SK-N-SH (cell line): ENCODE data around the gene CPED1. TPM values are rescaled to one million over a fixed set of nuclear protein-coding genes. Genes with fewer than 3 reads are reported as not detected.

ENCODE experiments used
- CTCF ChIA-PET: fragments of 300-600, 350-600 bp; formaldehyde crosslinking; extraction: SDS; loops from one replicate; lab custom pipeline; 2021; lab: Yijun Ruan, JAX
- POLR2A ChIA-PET: fragments of 350-600 bp; sonication (Branson Sonifier 250); formaldehyde crosslinking; extraction: SDS; loops from one replicate; lab custom pipeline; 2020; ENCODE audit warnings: antibody characterized with exemption, inconsistent platforms; lab: Yijun Ruan, JAX
- DNase-seq: peaks from one replicate; pipeline ENCODE4 v3.0.0; 2012
- H2AFZ ChIP-seq: fragments of 200-600 bp; sonication (generic); 2 replicates; pipeline ENCODE4 v1.8.1; 2016; ENCODE audit warnings: antibody characterized with exemption, mild to moderate bottlenecking, low read depth
- H3F3A ChIP-seq: fragments of 200-600 bp; sonication (generic); replicated peaks from 2 replicates; pipeline ENCODE3; 2016; ENCODE audit warnings: antibody characterized with exemption, mild to moderate bottlenecking; ENCODE audit not compliant: insufficient read depth
- H3K27ac ChIP-seq, 2 experiments: fragments of 200-500 bp in 1 of 2; fragments of 200-600 bp in 1 of 2; sonication (Bioruptor generic) in 1 of 2; sonication (generic), shearing (Covaris generic) in 1 of 2; 2 replicates each; pipeline versions ENCODE4 v1.5.1 to v1.6.1; 2014 to 2016; ENCODE audit warnings: low read depth in 2 of 2, inconsistent platforms in 1 of 2, low read length in 1 of 2, mild to moderate bottlenecking in 1 of 2, mixed read lengths in 1 of 2
- H3K27me3 ChIP-seq: fragments of 200-600 bp; sonication (generic), shearing (Covaris generic); 2 replicates; pipeline ENCODE4 v1.6.1; 2016; ENCODE audit warnings: mixed run types; ENCODE audit not compliant: insufficient read depth
- H3K36me3 ChIP-seq, 2 experiments: fragments of 200-500 bp in 1 of 2; fragments of 200-600 bp in 1 of 2; sonication (Bioruptor generic) in 1 of 2; sonication (generic) in 1 of 2; replicated peaks in 1 of 2; 2 replicates each; pipeline versions ENCODE3 to v1.5.1; 2014 to 2016; ENCODE audit warnings: low read length in 1 of 2, mild to moderate bottlenecking in 1 of 2; ENCODE audit not compliant: insufficient read depth in 2 of 2, control insufficient read depth in 1 of 2
- H3K4me1 ChIP-seq, 2 experiments: fragments of 200-500 bp in 1 of 2; fragments of 200-600 bp in 1 of 2; sonication (Bioruptor generic) in 1 of 2; sonication (generic), shearing (Covaris generic) in 1 of 2; 2 replicates each; pipeline versions ENCODE4 v1.5.1 to v1.6.1; 2014 to 2016; ENCODE audit warnings: low read depth in 1 of 2, low read length in 1 of 2, mixed run types in 1 of 2; ENCODE audit not compliant: insufficient read depth in 2 of 2, control insufficient read depth in 1 of 2
- H3K4me2 ChIP-seq: fragments of 200-600 bp; sonication (generic), shearing (Covaris generic); 2 replicates; pipeline ENCODE4 v1.6.1; 2017; ENCODE audit warnings: mixed run types
- H3K4me3 ChIP-seq, 2 experiments: fragments of 200-500 bp in 1 of 2; fragments of 200-600 bp in 1 of 2; sonication (Bioruptor generic) in 1 of 2; sonication (generic), shearing (Covaris generic) in 1 of 2; 2 replicates each; pipeline versions ENCODE4 v1.5.1 to v1.8.1; 2014 to 2016; ENCODE audit warnings: low read depth in 2 of 2, inconsistent platforms in 1 of 2, low read length in 1 of 2, mild to moderate bottlenecking in 1 of 2, mixed read lengths in 1 of 2, moderate library complexity in 1 of 2
- H3K79me2 ChIP-seq: fragments of 200-600 bp; sonication (generic); 2 replicates; pipeline ENCODE4 v1.8.1; 2017; ENCODE audit warnings: mild to moderate bottlenecking; ENCODE audit not compliant: insufficient read depth
- H3K9ac ChIP-seq: fragments of 200-600 bp; sonication (generic); 2 replicates; pipeline ENCODE4 v1.6.1; 2017; ENCODE audit warnings: mixed run types
- H3K9me2 ChIP-seq: fragments of 200-600 bp; sonication (generic); 2 replicates; pipeline ENCODE4 v1.6.1; 2017; ENCODE audit warnings: mixed run types
- H3K9me3 ChIP-seq: fragments of 200-600 bp; sonication (generic); 2 replicates; pipeline ENCODE4 v1.6.1; 2017; ENCODE audit warnings: mixed run types, mild to moderate bottlenecking, moderate library complexity
- H4K20me1 ChIP-seq: fragments of 200-600 bp; sonication (generic); 2 replicates; pipeline ENCODE4 v1.6.1; 2017; ENCODE audit warnings: mild to moderate bottlenecking, mixed run types; ENCODE audit not compliant: insufficient read depth
- CHD2 ChIP-seq: fragments of 150-350 bp; IDR thresholded peaks from 2 replicates; pipeline ENCODE4 v1.6.1; 2018; ENCODE audit warnings: low read length; ENCODE audit not compliant: partially characterized antibody
- ELF1 ChIP-seq: IDR thresholded peaks from 2 replicates; pipeline ENCODE4 v1.4.0; 2012
- EP300 ChIP-seq, 2 experiments: IDR thresholded peaks; 2 replicates each; pipeline versions ENCODE4 v1.4.0 to v1.6.1; 2012; ENCODE audit warnings: borderline replicate concordance in 1 of 2, low read depth in 1 of 2, low read length in 1 of 2
- FOXJ3 ChIP-seq: sonication (generic); formaldehyde crosslinking; IDR thresholded peaks from 2 replicates; pipeline ENCODE4 v1.5.1; 2020; ENCODE audit warnings: mild to moderate bottlenecking, missing genetic modification reagents
- GABPA ChIP-seq: IDR thresholded peaks from 2 replicates; pipeline ENCODE4 v1.4.0; 2012; ENCODE audit warnings: low read depth, mild to moderate bottlenecking
- GATA2 ChIP-seq: sonication (generic); formaldehyde crosslinking; IDR thresholded peaks from 2 replicates; pipeline ENCODE4 v1.5.0; 2020; ENCODE audit warnings: mild to moderate bottlenecking, missing genetic modification reagents
- MAX ChIP-seq: IDR thresholded peaks from 2 replicates; pipeline ENCODE4 v1.4.0; 2012; ENCODE audit warnings: low read depth
- MEF2A ChIP-seq: IDR thresholded peaks from 2 replicates; pipeline ENCODE4 v1.4.0; 2012; ENCODE audit warnings: low read depth, borderline replicate concordance
- MXI1 ChIP-seq: IDR thresholded peaks from 2 replicates; pipeline ENCODE4 v1.6.1; 2012; ENCODE audit warnings: mild to moderate bottlenecking, low read depth, low read length, improper control_type of control experiment
- NFIC ChIP-seq: IDR thresholded peaks from 2 replicates; pipeline ENCODE4 v1.4.0; 2012; ENCODE audit warnings: borderline replicate concordance
- NRF1 ChIP-seq: IDR thresholded peaks from 2 replicates; pipeline ENCODE4 v1.6.1; 2012; ENCODE audit warnings: low read depth, mild to moderate bottlenecking, low read length
- POLR2AphosphoS5 ChIP-seq: IDR thresholded peaks from 2 replicates; pipeline ENCODE4 v1.6.1; 2012; ENCODE audit warnings: low read depth, low read length
- RAD21 ChIP-seq: IDR thresholded peaks from 2 replicates; pipeline ENCODE4 v1.6.1; 2012; ENCODE audit warnings: mild to moderate bottlenecking, low read length
- RCOR1 ChIP-seq: fragments of 150-350 bp; IDR thresholded peaks from 2 replicates; pipeline ENCODE4 v1.6.1; 2017; ENCODE audit warnings: antibody characterized with exemption, low read length
- RFX5 ChIP-seq: IDR thresholded peaks from 2 replicates; pipeline ENCODE4 v1.6.1; 2012; ENCODE audit warnings: mild to moderate bottlenecking, improper control_type of control experiment, low read length
- RXRA ChIP-seq: IDR thresholded peaks from 2 replicates; pipeline ENCODE4 v1.4.0; 2012; ENCODE audit warnings: low read depth, mild to moderate bottlenecking, borderline replicate concordance
- SIN3A ChIP-seq: IDR thresholded peaks from 2 replicates; pipeline ENCODE4 v1.6.1; 2012; ENCODE audit warnings: low read depth, mild to moderate bottlenecking, low read length, moderate library complexity, borderline replicate concordance
- TAF1 ChIP-seq: IDR thresholded peaks from 2 replicates; pipeline ENCODE4 v1.6.1; 2012; ENCODE audit warnings: low read depth, mild to moderate bottlenecking, low read length, moderate library complexity, borderline replicate concordance
- TCF12 ChIP-seq: IDR thresholded peaks from 2 replicates; pipeline ENCODE4 v1.4.0; 2012
- TEAD4 ChIP-seq: IDR thresholded peaks from 2 replicates; pipeline ENCODE4 v1.4.0; 2012; ENCODE audit warnings: mild to moderate bottlenecking, borderline replicate concordance; ENCODE audit not compliant: insufficient read depth
- USF2 ChIP-seq: fragments of 150-350 bp; IDR thresholded peaks from 2 replicates; pipeline ENCODE4 v1.6.1; 2017; ENCODE audit warnings: antibody characterized with exemption, low read length, low read depth, borderline replicate concordance
- ZBTB33 ChIP-seq: IDR thresholded peaks from 2 replicates; pipeline ENCODE4 v1.4.0; 2012; ENCODE audit warnings: low read depth, borderline replicate concordance
- WGBS: methylation state at CpG from one replicate; pipeline ENCODE4 v1.1.6; 2017; ENCODE audit warnings: low lambda C conversion rate; 5-methylcytosine and 5-hydroxymethylcytosine counted together
- polyA plus RNA-seq, 3 experiments: library from polyadenylated mRNA; depleted of rRNA; stranded (reverse); fragments of >200 nt; gene quantifications; 2 replicates each; pipeline ENCODE4 v1.2.3, GENCODE V29; 2012

Gene CPED1
- polyA plus RNA-seq, 1 of the 3 experiments (the other 2 are of a cell fraction) = 4.4 TPM

GRCh38 chr7:121235201-121235600, 246.7 kb downstream of the CPED1 start:
- Histone ChIP-seq H3K4me2 (no peak overlapping the region), H3K9ac (no peak overlapping the region), H3K27ac (no peak overlapping the region), H2AFZ (no peak overlapping the region), H3K9me3 (no peaks in the 10 kb centered on the region), H3K4me3 (no peak overlapping the region), H4K20me1 (no peaks in the 10 kb centered on the region), H3K79me2 (no peaks in the 10 kb centered on the region), H3K9me2 (no peaks in the 10 kb centered on the region), H3F3A (no peaks in the 10 kb centered on the region), H3K27me3 (no peaks in the 10 kb centered on the region), H3K36me3 (no peaks in the 10 kb centered on the region), H3K4me1 (peaks cover 0 to 5% of the 10 kb centered on the region in 2 experiments; a peak in 2 of 4 replicates)
- TF ChIP-seq ZBTB33 (no peak), TAF1 (no peak), RAD21 (no peak), RCOR1 (no peak), TCF12 (no peak), EP300 (IDR thresholded peaks at IDR 0.05; ENCODE audit: borderline replicate concordance in 1 of 2, low read depth in 1 of 2, low read length in 1 of 2) (no peak), RXRA (no peak), NFIC (no peak), POLR2AphosphoS5 (no peak), ELF1 (no peak), CHD2 (no peak), GABPA (no peak), USF2 (no peak), SIN3A (no peak)
- no peak for DNase-seq
- POLR2A ChIA-PET = no interaction called here
- CTCF ChIA-PET = no interaction called here

- POLR2A ChIA-PET = no interaction called here
- Histone ChIP-seq H3K79me2 (no peaks in the 10 kb centered on the region), H3K4me3 (no peak overlapping the region), H3K9me3 (no peaks in the 10 kb centered on the region), H3F3A (no peaks in the 10 kb centered on the region), H2AFZ (no peak overlapping the region), H3K27me3 (no peaks in the 10 kb centered on the region), H3K4me1 (peaks cover 0 to 8% of the 10 kb centered on the region in 2 experiments; a peak in 2 of 4 replicates), H3K4me2 (no peak overlapping the region), H3K9me2 (no peaks in the 10 kb centered on the region), H3K27ac (no peak overlapping the region), H4K20me1 (no peaks in the 10 kb centered on the region), H3K36me3 (no peaks in the 10 kb centered on the region), H3K9ac (no peak overlapping the region)
- DNase-seq = no peak
- TF ChIP-seq ZBTB33 = no peak
- no peak for TF ChIP-seq POLR2AphosphoS5
- no peak for TF ChIP-seq EP300 (IDR thresholded peaks at IDR 0.05; ENCODE audit: borderline replicate concordance in 1 of 2, low read depth in 1 of 2, low read length in 1 of 2)
- TF ChIP-seq MXI1 = no peak
- TF ChIP-seq RFX5 = no peak
- no peak for TF ChIP-seq FOXJ3 (CRISPR knock-in tag)
- TF ChIP-seq TEAD4 = no peak
- no peak for TF ChIP-seq MEF2A
- TF ChIP-seq MAX = no peak
- TF ChIP-seq GATA2 = no peak
- TF ChIP-seq NRF1 = no peak
- TF ChIP-seq RCOR1 = no peak
- TF ChIP-seq CHD2 = no peak
- WGBS = 87% methylated on average over 3 of the region's 3 CpGs
- CTCF ChIA-PET = no interaction called here
These were observed 249.1 kb downstream of the CPED1 start for GRCh38 chr7:121237601-121238000.
